HEK293 (cell line): ENCODE data around the gene PTGFRN.

ENCODE experiments used
- CTCF ChIA-PET: fragments of 350-600 bp; formaldehyde crosslinking; extraction: SDS; loops from one replicate; lab custom pipeline; 2021; ENCODE audit warnings: antibody characterized with exemption; lab: Yijun Ruan, JAX
- POLR2A ChIA-PET: fragments of 300-600 bp; formaldehyde crosslinking; extraction: SDS; loops from one replicate; lab custom pipeline; 2020; ENCODE audit warnings: antibody characterized with exemption, inconsistent platforms; lab: Yijun Ruan, JAX
- H3K27ac ChIP-seq: fragments of 200-500 bp; sonication (Bioruptor generic); 2 replicates; pipeline ENCODE4 v1.5.1; 2014; ENCODE audit warnings: low read depth, low read length, control low read depth, inconsistent platforms; ENCODE audit errors: extremely low read depth
- H3K36me3 ChIP-seq, 2 experiments: fragments of 200-500 bp in 1 of 2; sonication (Bioruptor generic) in 1 of 2; 1 replicate in 1 of 2; 2 replicates in 1 of 2; pipeline ENCODE4 v1.5.1; 2014 to 2017; ENCODE audit warnings: inconsistent platforms in 2 of 2, low read length in 2 of 2; ENCODE audit not compliant: control insufficient read depth in 2 of 2, insufficient read depth in 1 of 2
- H3K4me1 ChIP-seq: fragments of 200-500 bp; sonication (Bioruptor generic); 2 replicates; pipeline ENCODE4 v1.5.1; 2014; ENCODE audit warnings: mild to moderate bottlenecking, low read length, inconsistent platforms; ENCODE audit not compliant: control insufficient read depth, insufficient read depth
- H3K4me3 ChIP-seq: 2 replicates; pipeline ENCODE4 v1.5.1; 2011; ENCODE audit warnings: low read depth, mild to moderate bottlenecking, control low read depth, low read length, moderate library complexity
- H3K9me3 ChIP-seq: fragments of 200-500 bp; sonication (Bioruptor generic); 2 replicates; pipeline ENCODE4 v1.5.1; 2014; ENCODE audit warnings: low read depth, low read length, inconsistent platforms; ENCODE audit not compliant: control insufficient read depth, insufficient read depth
- AEBP2 ChIP-seq: fragments of 450-650 bp; formaldehyde crosslinking; IDR thresholded peaks from 2 replicates; pipeline ENCODE4 v1.5.1; 2016; ENCODE audit warnings: missing biosample characterization, missing genetic modification characterization, borderline replicate concordance
- ATF2 ChIP-seq: fragments of 450-650 bp; formaldehyde crosslinking; IDR thresholded peaks from 2 replicates; pipeline ENCODE4 v1.5.1; 2016; ENCODE audit warnings: missing biosample characterization, missing genetic modification characterization, low read depth
- FEZF1 ChIP-seq: fragments of 450-650 bp; formaldehyde crosslinking; IDR thresholded peaks from 2 replicates; pipeline ENCODE4 v1.5.1; 2016; ENCODE audit warnings: missing biosample characterization, missing genetic modification characterization
- REST ChIP-seq: fragments of 450-650 bp; formaldehyde crosslinking; IDR thresholded peaks from 2 replicates; pipeline ENCODE4 v1.5.1; 2016; ENCODE audit warnings: missing biosample characterization, missing genetic modification characterization
- SALL2 ChIP-seq: fragments of 450-650 bp; formaldehyde crosslinking; IDR thresholded peaks from 2 replicates; pipeline ENCODE4 v1.5.0; 2017; ENCODE audit warnings: missing biosample characterization, mild to moderate bottlenecking, missing genetic modification characterization, borderline replicate concordance
- TSHZ1 ChIP-seq: fragments of 450-650 bp; formaldehyde crosslinking; IDR thresholded peaks from 2 replicates; pipeline ENCODE4 v1.5.1; 2016; ENCODE audit warnings: missing biosample characterization, missing genetic modification characterization, borderline replicate concordance
- YY1 ChIP-seq: fragments of 450-650 bp; formaldehyde crosslinking; IDR thresholded peaks from 2 replicates; pipeline ENCODE4 v1.5.1; 2018; ENCODE audit warnings: missing biosample characterization, missing genetic modification characterization
- ZBTB20 ChIP-seq: fragments of 450-650 bp; formaldehyde crosslinking; IDR thresholded peaks from 2 replicates; pipeline ENCODE4 v1.5.1; 2016; ENCODE audit warnings: missing biosample characterization, missing genetic modification characterization
- ZBTB8A ChIP-seq: fragments of 450-650 bp; formaldehyde crosslinking; IDR thresholded peaks from 2 replicates; pipeline ENCODE4 v1.5.1; 2016; ENCODE audit warnings: missing biosample characterization, missing genetic modification characterization
- ZFHX2 ChIP-seq: fragments of 450-650 bp; formaldehyde crosslinking; conservative IDR thresholded peaks from 2 replicates; pipeline ENCODE4 v1.5.1; 2016; ENCODE audit warnings: missing biosample characterization, missing genetic modification characterization
- ZNF10 ChIP-seq: fragments of 450-650 bp; formaldehyde crosslinking; IDR thresholded peaks from 2 replicates; pipeline ENCODE4 v1.5.1; 2017; ENCODE audit warnings: missing biosample characterization, missing genetic modification characterization
- ZNF133 ChIP-seq: fragments of 450-650 bp; formaldehyde crosslinking; IDR thresholded peaks from 2 replicates; pipeline ENCODE4 v1.5.1; 2016; ENCODE audit warnings: missing biosample characterization, missing genetic modification characterization
- ZNF174 ChIP-seq: fragments of 450-650 bp; formaldehyde crosslinking; IDR thresholded peaks from 2 replicates; pipeline ENCODE4 v1.5.0; 2017; ENCODE audit warnings: missing biosample characterization, mild to moderate bottlenecking, missing genetic modification characterization
- ZNF26 ChIP-seq: fragments of 450-650 bp; formaldehyde crosslinking; IDR thresholded peaks from 2 replicates; pipeline ENCODE4 v1.5.1; 2016; ENCODE audit warnings: missing biosample characterization, missing genetic modification characterization
- ZNF335 ChIP-seq: fragments of 450-650 bp; formaldehyde crosslinking; conservative IDR thresholded peaks from 2 replicates; pipeline ENCODE4 v1.5.1; 2016; ENCODE audit warnings: missing biosample characterization, missing genetic modification characterization
- ZNF449 ChIP-seq: fragments of 450-650 bp; formaldehyde crosslinking; IDR thresholded peaks from 2 replicates; pipeline ENCODE4 v1.5.1; 2017; ENCODE audit warnings: missing biosample characterization, mild to moderate bottlenecking, missing genetic modification characterization, moderate library complexity
- ZNF521 ChIP-seq: fragments of 450-650 bp; formaldehyde crosslinking; IDR thresholded peaks from 2 replicates; pipeline ENCODE4 v1.5.1; 2017; ENCODE audit warnings: missing biosample characterization, mild to moderate bottlenecking, missing genetic modification characterization
- ZNF548 ChIP-seq: fragments of 450-650 bp; formaldehyde crosslinking; IDR thresholded peaks from 2 replicates; pipeline ENCODE4 v1.5.1; 2016; ENCODE audit warnings: missing biosample characterization, missing genetic modification characterization
- ZNF777 ChIP-seq: fragments of 450-650 bp; formaldehyde crosslinking; IDR thresholded peaks from 2 replicates; pipeline ENCODE4 v1.5.1; 2017; ENCODE audit warnings: missing biosample characterization, missing genetic modification characterization, borderline replicate concordance

PTGFRN gene

GRCh38 chr1:117036018-117036461 is 126.3 kb downstream of the PTGFRN start:
- TF ChIP-seq ZNF174 (no peak), YY1 (no peak), ZBTB20 (tag by site-specific recombination) (no peak), ZNF449 (tag by site-specific recombination) (no peak)
- TF ChIP-seq, all 188 proteins: peak for 0
- ChIA-PET CTCF (no interaction called here), POLR2A (interaction anchor here (1.4 kb wide), 1 partner anchor 24 kb away, joined by 3 read pairs; the partner anchor contains the start of gene TTF2)
- H3K36me3 ChIP-seq: no peaks in the 10 kb centered on the region
- no peaks in the 10 kb centered on the region for H3K4me1 ChIP-seq
- H3K9me3 ChIP-seq: no peaks in the 10 kb centered on the region
- no peak overlapping the region for H3K27ac ChIP-seq
- H3K4me3 ChIP-seq: no peak overlapping the region

GRCh38 chr1:117037802-117038201 is 128.1 kb downstream of the PTGFRN start:
- H3K4me3 ChIP-seq: no peak overlapping the region
- TF ChIP-seq SALL2: no peak
- ChIA-PET POLR2A (no interaction called here), CTCF (no interaction called here)
- H3K27ac ChIP-seq: no peak overlapping the region
- H3K4me1 ChIP-seq: no peaks in the 10 kb centered on the region
- no peaks in the 10 kb centered on the region for H3K36me3 ChIP-seq
- H3K9me3 ChIP-seq: no peaks in the 10 kb centered on the region

GRCh38 chr1:117038236-117038635 is 128.5 kb downstream of the PTGFRN start:
- CTCF ChIA-PET: no interaction called here
- POLR2A ChIA-PET: no interaction called here
- H3K4me1 ChIP-seq: no peaks in the 10 kb centered on the region
- H3K27ac ChIP-seq: no peak overlapping the region
- no peaks in the 10 kb centered on the region for H3K36me3 ChIP-seq
- H3K4me3 ChIP-seq: no peak overlapping the region
- H3K9me3 ChIP-seq: no peaks in the 10 kb centered on the region
- TF ChIP-seq ZNF26 (tag by site-specific recombination) (no peak), ZFHX2 (tag by site-specific recombination) (no peak), ZBTB8A (tag by site-specific recombination) (no peak), ZNF548 (tag by site-specific recombination) (no peak), ZNF521 (tag by site-specific recombination) (no peak), ZNF10 (tag by site-specific recombination) (no peak), ZNF335 (tag by site-specific recombination) (no peak), ZNF777 (tag by site-specific recombination) (no peak), ZNF133 (tag by site-specific recombination) (no peak), FEZF1 (no peak), ATF2 (tag by site-specific recombination) (no peak), TSHZ1 (tag by site-specific recombination) (no peak), AEBP2 (tag by site-specific recombination) (no peak), REST (no peak)
